Stimulated activated CD4-positive, alpha-beta T cell treated with anti-CD3 and anti-CD28 coated beads, Interleukin-1b, Interleukin-23, amount 100 ng/mL, for 4 hours (primary cell): Measurements from ENCODE around the gene INSIG1.

ENCODE experiments used
- DNase-seq, 2 donors: peaks; one replicate each; pipeline ENCODE4 v3.0.0-alpha.2; 2020; ENCODE audit warnings: low read depth in 2 of 2

INSIG1 gene

DNA sequence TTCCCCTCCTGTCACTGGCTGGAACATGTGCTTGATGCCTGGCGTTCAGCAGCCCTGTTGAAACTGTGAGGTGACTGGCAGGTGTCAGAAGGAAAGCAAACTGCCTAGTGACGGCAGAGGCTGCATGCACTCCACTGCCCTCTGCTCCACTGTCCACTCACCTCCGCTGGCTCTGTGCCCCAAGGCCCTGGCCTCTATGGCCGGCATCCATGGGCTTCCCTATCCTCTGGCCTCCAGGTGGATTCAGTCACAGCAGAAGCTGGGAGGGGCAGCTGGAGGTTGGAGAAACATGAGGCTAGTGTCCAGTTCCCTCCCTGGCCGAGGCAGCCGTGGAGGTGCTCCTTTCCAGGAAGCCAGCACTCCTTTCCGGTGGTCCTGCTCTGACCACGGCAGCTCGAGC is 31.2 kb upstream of the INSIG1 start:
- DNase-seq: no peak

DNA sequence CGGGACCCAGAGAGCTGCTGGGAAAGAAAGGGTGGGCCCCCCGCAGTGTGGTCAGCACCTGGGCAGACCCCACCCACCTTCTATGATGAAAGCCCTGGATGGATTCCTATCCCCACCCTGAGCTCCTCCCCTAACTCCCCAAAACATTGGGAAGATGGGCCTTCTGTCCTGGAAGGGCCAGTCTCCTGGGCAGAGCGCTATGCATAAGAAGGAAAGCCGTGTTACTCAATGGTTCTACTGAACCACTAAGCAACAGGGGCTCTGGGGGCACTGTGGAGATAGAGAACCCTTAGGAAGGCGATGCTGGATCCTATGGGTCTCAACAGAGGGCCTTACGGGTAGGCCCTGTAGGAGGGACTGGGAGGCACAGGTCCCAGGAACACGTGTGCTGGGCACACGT is 30.7 kb upstream of the INSIG1 start:
- no peak for DNase-seq

DNA sequence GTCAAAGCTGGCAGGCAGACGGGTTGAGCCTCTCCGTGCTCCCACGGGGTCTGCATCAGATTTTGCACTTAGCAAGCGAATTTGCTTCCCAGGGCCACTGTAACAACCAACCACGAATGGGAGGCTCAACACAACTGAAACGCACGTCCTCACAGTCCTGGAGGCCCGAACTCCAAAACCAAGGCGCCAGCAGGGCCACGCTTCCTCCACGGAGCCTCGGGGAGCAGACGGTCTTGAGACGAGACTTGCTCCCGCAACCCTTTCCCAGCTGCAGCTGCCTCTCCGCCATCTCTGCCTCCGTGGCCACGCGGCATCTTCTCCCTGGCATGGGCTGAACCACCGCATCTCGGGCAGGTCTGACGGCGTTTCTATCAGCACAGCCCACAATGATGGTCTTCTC is 30.2 kb upstream of the INSIG1 start:
- no peak for DNase-seq

DNA sequence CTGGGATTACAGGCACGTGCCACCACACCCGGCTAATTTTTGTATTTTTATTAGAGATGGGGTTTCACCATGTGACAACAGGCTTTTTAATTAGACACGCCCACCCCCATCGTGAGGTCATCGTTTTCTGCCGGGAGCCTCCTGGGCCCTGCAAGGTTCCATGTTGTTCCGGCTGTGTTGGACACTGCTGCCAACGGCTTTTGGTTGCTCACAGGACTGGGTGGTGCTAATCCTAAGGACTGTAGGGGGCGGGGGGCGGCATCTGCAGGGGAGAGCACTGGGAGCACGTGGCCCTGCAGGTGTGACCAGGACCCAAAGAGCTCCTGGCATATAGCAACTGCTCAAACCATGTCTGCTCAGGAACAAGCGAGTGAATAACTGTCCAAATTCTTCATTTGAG is 29.5 kb upstream of the INSIG1 start:
- no peak for DNase-seq

DNA sequence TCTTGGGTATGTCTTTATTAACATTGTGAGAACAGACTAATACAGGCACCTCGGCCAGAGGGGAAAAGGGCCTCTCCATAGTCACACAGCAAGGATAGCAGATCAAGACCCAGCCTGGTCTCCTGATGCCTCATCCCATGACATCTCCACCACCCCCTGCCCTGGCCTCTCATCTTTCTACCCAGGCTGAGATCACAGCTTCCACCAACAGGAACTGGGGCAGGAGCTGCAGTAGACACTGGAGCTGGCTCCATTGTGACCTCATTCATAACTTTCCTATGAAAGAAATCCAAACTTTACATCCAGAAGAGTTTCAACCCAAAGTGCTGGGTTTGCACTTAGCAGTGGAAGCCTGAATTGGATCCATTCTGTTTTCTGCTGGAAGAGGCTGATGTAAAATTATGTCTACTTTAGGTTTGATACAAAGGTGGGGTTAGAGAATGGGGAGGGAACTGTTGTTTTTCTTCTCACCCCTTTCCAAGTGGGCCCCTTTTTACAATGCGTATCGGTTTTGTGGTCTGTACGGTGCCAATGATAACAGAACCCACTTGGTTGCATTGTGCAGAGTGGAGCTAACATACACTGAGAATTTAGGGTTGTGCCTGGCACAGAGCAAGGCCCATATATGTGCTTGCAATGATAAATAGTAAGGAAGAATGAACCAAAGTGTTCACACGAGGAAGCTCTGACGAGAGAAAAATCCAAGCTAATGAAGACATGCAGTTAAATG is 28.6 kb upstream of the INSIG1 start:
- no peak for DNase-seq

DNA sequence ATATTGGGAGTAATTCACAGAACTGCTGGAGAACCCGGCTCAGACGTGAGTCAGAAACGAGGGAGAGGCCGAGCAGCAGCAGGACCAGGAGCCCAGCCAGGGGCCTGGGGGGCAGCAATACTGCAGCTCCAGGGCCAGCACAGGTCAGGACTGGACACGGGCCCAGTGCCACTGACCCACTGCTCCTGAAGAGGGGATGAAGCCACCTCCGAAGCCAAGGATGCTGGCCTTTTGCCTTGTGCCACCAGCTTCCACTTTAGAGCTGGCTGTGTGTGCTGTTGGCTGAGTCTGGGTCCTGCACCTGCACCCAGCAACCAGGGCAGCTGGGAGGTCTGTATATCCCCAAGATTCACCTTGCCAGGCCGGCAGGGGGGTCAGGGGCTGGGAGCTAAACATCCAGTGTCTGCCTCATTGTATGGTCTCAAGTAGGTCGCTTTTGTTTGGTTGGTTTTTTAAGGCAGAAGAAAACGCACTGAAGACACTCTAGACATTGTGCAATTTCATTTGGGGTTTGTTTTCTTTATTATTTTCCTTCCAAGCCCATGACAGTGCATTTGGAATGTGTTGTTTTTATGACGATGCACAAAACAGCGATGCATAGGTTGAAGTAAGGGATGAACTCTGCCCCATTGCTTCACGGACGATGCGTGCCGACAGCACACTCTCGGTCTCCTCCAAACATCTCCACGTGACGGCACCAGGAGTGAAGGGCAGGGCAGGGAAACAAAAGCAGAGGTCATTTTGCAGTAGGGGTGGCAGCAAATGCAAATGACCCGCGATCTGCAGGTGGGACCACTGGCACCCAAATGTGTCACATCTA is 27.7 kb upstream of the INSIG1 start:
- no peak for DNase-seq

DNA sequence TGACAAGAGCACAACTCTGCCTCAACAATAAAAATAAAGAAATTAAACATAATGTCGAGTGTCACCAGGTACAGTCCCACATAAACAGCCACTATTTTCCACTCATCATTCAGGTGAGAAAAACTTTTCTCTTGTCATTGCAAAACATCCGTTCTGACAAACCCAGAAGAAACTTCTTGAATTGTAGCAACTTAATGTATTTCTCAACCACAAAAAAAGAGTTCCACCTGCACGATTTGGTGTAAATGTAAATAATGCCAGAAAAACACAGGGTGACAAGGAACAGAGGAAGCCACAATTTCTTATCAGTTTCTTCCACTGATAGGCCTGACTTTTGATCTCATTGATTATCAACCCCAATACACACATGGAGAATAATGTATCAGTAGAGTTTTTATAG is 26.8 kb upstream of the INSIG1 start:
- DNase-seq: no peak

DNA sequence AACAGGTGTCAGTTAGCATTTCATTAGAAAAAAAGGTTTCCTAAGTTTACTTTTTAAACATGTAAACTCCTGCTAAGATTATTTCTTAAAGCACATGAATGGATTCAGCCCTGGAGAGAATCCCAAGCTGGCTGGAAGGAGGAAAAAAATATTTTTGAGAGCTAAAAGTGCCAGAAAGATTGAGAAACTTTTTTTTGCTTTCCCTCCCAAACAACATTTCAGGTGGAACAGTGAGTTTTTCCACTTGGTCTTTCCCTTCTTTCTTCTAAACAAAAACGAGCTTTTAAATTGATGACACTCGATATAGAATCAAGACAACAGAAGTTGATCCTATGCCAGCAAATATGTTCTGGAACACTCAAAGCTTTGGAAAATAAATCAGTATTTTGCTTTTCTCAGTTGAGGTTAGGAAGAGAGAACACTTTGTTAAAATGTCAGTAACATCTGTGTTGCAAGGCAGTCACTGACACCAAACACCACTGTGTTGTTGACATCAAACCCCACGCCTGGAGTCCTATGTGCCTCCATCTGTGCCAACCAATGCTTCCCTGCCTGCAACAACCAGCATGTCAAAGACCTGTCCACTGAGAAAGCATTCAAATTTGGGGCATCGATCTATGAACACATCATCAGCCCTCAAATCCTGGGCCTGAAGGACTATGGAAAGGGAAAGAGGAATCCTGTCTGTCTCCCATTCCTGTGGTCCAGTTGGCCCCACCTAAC is 22.9 kb upstream of the INSIG1 start:
- no peak for DNase-seq

DNA sequence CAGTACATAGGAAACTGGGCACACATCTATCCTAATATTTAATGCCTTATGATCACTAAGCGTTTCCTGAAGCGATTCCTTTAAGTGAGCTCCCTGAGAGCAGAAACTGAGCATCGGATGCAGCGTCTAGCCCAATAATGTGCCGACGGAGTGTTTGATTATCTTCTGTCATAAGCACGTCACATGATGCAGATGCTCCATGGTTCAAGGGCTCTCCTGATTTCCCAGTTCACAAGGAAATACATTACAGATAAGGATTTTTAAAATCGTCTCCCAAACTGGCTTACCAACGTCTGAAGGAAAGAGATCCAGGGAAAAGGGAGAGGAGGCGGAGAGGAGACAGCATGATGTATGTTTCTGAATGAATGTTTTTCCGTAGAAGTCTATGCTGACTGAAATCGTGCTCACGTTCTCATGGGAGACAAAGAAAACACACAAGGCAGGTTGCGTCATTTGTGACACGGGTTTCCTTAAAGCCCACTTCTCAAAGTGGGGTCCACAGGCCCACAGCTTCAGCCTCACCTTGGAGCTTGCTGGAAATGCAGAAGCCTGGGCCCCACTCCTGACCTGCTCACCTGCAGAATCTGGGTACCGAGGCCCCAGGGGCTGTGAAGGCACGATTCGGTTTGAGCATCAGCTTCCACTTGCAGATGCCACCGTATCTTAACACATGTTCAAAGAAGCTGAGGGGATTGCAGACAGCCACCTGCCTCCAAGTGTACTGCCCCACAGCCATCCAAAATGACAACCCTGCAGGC is 21.5 kb upstream of the INSIG1 start:
- no peak for DNase-seq

DNA sequence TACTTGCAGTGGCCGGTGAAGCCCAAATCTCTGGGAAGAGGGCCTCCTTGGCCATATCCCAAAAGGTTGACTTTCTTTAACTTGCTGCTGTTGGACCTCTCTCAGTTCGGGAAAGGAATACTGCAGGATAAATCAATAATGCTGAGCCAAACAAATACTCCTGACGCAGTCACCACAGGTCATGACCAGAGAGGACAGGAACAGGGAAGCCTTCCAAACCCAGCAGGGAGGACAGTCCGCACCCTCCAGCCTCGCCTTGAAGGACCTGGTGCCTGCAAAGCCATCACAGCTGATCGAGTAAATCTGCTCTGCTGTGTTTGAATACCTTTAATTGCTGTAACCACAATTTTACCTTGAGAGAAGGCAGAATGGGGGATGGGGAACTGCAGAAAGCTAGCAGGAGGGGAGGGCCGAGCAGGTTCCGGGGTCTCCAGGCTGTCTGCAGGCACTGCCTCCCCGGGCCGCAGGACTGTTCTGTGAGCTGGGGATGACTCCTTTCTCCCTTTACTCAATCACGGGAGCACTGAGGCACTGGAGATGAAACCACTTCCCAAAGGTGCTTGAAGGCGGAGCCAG is 20.8 kb upstream of the INSIG1 start:
- DNase-seq: no peak

DNA sequence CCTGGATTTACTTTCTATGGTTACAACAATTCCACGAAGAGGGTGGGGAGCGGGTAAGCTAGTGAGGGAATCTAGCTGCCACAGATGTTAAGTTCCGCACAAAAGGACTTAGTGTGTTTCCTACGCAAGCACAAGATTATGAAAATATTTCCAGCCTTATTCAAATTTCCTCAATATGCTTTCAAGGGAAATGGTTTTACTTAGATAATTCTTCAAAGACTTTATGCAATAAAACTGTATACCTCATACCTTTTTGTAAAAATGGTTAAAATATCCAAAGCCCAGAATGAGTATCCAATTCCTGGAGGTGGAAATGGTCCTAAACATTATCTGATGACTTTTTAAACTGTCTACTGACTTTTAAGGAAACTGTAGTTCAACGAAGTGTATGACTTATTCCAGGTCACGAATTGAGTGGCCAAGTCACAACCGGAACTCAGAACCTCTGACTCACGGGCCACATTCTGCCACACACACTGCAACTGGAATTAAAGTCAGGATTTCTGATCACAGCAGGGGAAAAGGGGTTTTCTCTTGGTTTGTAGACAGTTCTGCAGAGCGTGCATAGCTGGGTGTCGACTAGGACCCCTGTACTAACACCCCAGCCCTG is 20.2 kb upstream of the INSIG1 start:
- DNase-seq: no peak

DNA sequence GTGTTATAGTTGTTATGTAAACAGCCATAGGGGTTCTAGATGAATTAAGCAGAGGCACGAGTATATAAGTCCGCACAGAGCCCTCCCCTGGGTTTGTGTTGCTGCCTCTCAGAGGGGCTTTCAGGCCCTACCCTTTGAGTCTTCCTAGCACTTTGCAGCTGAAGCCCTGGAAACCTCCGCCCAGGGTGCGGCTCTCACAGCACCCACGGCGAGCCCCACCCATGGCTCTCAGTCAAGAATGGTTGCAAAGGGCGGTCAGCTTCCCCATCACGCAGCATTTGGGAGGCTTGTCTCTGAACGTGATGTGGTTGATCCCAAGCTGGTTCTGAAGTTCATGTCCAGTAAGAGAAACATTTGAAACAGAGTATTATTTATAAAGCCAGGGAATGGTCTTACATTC is 18.8 kb upstream of the INSIG1 start:
- no peak for DNase-seq

DNA sequence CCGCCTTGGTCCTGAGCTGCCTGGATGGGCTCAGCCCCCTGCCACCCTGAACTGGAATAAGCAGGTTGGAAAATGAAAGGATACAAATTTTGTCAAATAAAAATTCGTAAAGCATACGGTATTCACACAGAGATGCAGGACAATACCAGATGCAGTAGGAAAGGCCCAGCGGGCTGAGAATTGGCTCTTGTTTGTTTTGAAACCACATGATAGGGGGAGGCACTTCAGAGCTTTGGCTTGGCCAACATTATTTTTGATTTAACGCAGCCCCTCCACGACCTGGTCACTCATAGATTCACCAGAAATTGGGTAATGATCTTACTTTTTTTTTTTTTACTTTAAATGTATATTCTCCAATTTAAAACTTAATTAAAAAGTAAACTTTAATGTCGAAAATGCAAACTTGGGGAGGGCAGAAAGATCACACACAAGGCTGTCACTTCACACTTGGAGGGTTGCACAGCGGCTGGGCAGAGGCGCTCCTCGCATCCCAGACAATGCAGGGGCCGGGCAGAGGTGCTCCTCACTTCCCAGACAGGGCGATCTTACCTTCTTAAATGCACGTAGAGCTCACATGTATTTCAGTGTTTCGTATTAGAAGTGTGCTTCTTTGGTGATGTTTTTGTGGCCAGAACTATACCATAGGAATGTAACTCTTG is 17.8 kb upstream of the INSIG1 start:
- no peak for DNase-seq

DNA sequence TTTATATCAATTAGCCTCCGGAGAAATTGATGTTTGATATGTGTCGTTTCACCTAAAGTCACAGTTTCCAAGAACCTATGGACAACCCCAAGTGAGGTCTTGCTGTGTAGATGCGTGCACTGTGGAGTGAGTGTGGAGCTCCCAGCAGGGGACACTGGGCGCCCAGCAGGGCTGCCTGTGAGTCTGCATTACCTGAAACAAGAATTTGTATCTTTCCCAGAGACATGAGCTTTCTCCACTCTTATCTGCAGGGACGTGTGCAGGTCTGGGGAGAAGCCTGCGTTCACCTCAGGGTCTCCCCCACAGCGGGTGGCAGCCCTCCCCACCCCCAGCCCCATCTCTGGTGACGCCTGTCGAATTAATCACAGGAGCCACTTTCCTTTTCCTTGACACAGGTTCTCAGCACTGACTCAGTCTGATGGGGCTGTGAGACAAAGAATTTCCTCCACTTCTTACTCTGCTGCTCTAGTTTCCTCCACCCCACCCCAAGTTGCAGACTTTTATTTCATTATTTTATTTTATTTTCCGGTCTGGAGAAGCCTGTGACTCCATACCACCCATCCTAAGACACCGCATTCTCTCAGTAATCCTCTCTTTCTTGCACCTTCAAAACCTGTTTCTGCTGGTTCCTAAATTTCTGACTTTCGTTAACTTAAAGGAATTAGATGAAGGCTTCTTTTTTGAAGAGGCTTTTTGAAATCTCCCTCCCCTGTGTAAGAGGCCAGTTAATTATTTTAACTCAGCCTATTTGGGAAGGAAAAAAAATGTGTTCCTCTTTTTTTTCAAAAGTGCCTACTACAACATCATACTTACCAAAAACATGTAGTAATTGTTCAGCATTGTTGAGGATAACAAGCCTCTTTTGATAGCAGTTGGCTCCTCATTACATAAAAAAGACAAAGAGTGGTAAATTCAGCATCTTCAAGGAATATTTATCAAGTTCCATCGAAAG is 17.0 kb upstream of the INSIG1 start:
- DNase-seq: no peak

DNA sequence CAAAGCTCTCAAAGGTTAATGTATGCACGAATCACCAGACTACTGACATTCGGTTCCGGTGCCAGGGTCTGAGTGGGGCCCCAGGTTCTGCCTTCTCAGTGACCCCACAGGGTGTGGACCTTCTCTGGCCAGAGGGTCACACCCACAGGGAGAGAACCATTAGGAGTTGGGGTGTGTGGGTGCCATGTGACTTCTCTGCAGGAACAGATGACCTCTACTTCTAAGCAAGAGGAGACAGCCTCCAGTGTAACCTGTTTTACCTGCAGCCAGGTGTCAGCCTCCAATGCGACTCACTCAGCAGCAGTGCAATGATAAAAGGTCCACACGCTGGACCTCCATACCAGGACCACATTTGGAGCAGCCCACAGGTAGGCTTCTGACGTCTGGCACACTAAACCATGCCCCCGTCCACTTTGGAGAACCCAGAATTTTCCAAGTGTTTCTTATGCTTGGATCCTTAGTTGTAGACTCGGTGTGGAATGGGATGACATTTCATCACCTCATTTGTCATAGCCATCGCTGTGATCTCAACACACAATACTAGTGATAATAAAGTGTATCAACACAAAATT is 16.2 kb upstream of the INSIG1 start:
- DNase-seq: no peak

DNA sequence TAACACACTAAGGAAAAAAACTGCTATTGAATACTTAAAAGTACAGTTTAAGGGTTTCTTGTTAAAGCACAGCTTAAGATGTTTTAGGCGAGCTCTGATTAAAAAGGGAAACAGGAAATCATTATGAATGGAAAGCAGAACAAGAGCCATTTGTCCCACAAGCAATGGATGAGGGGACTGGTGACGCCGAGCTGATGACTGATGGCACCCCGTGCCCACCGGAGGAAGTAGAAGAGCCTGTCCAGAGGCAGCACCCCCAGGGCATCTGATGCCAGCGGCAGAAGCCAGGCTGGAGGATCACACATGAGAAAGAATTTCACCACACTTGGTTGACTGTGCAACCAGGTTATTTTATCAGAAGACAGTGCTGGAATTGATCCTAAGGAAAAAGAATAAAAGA is 15.0 kb upstream of the INSIG1 start:
- no peak for DNase-seq

DNA sequence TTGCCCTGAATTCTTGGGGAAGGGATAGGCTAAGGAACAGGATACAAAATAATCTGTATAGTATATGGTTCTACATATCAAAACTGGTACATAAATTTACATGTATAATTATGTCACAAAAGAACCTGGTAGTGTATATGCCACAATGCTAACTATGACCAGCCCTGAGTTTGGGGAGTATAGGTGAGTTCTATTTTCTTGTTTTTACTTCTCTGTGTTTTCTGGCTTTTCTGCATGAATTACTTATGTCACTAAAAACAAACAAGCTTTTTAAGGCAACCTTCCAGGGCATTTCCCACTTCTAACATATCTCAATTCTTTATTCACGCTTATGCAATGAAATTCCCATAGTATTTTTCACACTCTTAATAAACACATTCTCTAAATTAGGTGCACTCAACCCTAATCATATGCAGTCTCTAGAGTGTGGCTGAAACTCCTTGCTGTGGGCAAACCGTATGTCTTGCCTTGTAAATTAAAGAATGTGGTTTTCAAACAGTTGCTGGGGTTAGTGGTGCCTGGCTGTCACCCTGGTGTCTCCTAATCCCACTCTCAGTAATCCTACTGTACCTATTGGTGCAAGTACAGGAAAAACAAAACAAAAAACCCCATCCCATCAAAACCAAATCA is 14.0 kb upstream of the INSIG1 start:
- no peak for DNase-seq

DNA sequence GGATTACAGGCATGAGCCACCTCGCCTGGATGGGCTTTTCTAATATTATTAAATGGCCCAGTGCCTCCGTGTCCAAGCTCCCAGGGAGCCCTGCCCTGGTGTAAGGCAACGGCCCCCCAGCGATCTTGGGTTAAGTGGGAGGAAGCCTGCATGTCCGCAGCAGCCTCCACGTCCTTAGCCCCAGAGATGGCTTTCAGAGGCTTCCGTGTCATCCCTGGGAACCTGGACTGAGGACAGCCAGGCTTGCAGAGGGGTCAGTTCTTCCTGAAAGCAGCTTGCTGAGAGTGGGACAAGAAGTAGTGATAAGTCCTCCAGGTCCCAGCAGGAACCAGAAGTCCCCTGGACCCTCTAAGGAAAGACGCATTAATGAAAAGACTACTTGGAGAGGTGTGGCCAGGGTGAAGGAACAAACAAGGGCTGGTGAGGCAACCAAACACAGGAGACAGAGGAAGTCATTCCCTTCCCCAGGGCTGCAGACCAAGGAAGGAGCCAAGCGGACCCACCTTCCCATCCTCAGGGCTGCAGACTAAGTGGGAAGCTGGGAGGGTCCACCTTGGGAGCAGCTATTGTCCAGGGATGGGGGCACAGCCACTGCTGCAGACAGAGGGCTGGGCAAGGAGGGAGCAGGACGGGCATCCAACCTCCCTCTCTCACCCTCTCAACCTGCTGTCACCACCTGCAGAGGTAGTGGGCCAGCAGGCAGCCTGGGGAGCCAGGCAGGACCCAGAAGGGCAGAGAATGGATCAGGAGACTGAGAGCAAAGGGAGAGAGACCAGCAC is 13.0 kb upstream of the INSIG1 start:
- no peak for DNase-seq
